ENCODE measurements around the gene PAK5.

PAK5 gene

DNA sequence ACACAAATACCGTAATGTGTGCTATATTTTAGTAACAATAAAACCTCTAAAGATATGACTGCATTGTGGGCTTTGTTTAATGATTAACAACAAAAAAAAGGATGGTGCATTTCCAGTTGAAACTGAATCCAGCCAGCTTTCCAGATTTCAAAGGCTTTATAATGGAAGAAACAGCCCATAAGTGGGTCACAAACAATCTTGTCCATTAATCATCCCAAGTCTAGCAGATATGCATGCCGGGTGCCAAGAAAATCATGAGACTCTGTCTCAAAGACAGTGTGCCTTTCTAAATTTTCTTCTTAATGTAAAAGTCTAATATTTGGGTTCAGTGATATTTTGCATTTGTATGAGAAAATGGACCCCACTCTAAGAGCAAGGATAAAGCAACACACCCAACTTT is 345.1 kb downstream of the PAK5 start:
- DNase-seq (ENCODE audit: low read depth) = no peak

DNA sequence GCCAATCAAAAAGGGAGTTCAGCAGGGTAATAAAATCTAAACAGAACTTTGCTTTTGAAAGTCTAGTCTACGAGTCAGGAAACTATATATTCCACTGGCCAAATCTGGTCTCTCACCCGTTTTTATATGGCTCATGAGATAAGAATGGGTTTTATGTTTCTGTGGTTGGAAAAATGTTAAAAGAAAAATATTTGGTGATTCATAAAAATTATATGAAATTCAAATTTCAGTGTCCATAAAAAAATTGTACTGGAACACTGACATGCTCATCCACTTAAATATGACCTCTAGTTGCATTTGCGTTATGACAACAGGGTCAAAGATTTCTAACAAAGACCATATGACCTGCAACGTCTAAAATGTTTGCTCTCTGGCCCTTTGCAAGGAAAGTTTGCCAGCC is 346.8 kb downstream of the PAK5 start:
- DNase-seq (ENCODE audit: low read depth) = no peak

DNA sequence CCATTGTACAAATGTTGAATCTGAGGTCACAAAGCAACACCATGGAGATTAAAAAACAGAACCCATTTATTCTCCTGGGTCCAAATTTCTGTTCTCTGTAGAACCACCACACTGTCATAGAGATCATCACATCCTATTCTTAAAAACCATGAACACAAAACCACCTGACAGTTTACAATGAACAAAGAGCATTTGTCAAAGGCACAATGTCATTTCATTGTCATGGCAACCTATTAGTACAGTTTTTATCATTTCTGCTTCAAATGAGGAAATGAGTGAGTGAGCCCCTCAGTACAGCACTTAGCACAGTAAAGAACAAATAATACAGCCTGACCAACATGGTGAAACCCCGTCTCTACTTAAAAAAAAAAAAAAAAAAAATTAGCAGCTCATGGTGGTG is 347.6 kb downstream of the PAK5 start:
- DNase-seq (ENCODE audit: low read depth) = no peak

DNA sequence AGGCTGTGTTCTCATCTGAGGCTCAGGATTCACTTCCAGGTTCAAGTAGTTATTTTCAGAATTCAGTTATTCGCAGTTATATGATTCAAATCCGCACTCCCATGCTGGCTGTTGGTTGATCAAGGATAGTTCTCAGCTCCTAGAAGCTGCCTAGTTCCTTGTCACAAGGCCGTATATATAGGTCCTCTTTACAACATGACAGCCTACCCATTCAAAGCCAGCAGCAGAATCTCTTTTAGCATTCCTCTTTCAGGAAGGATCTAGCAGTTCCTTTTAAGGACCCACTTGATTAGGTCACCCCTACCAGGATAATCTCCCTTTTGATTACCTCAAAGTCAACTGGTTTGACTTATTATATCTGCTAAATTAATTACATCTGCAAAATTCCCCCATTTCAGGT is 348.2 kb downstream of the PAK5 start:
- no peak for DNase-seq (ENCODE audit: low read depth)

DNA sequence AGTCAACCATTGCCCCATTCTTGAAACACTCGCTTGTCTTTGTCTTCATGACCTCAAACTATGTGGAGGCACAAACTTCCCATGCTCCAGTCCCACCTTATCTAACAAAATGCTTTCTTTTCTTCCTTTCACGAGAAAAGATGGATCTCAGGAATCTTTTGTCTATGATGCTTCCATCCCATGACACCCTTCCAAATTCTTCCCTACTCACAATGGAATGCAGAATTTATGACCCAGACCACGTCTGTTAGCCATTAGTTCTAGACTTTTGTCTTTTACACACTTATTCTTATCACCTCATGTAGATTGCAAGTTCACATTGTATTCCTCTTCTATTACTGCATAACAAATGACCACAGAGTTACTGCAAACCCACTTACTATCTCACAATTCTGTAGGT is 348.7 kb downstream of the PAK5 start:
- no peak for DNase-seq (ENCODE audit: low read depth)

DNA sequence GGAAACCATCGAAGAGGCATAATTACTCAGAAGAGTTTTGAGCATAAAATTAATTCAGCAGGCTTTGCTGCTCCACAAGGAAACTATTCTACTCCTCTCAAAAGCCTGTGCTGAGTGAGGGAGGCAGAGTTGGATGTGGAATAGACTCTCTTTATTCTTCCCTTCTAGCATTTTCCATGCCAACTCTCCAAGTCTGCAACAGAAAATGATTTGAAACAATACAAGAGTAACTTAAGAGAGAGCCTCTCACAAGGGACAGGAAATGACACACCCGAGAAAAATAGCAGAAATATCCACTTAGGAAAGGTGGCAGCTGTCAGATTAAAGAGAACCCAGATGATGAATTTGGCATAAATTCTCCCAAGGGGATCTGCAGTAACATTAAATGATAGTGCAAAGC is 350.8 kb downstream of the PAK5 start:
- no peak for DNase-seq (ENCODE audit: low read depth)

All from stimulated activated CD4-positive, alpha-beta T cell treated with anti-CD3 and anti-CD28 coated beads, Interleukin-2, amount 100 ng/mL, for 4 hours (primary cell).